Activated T-cell treated with anti-CD3 and anti-CD28 coated beads, Interleukin-2, amount 50 U/mL, for 72 hours (primary cell): ENCODE data around the gene CHST1. TPM values are rescaled to one million over a fixed set of nuclear protein-coding genes. Genes with fewer than 3 reads are reported as not detected.

Experiments
- ATAC-seq, 2 donors: fragments of 150-1000 bp; cut with Tn5 transposase; replicated peaks in 1 of 2; 2 replicates each; pipeline ENCODE4 v1.10.0; 2021; ENCODE audit warnings: moderate library complexity in 2 of 2, mild to moderate bottlenecking in 1 of 2
- DNase-seq, 2 donors: peaks; one replicate each; pipeline ENCODE4 v3.0.0; 2021 to 2022; ENCODE audit warnings: mixed read lengths in 1 of 2
- H3K27ac Mint-ChIP-seq: one replicate; pipeline ENCODE4 v1.8.0; 2022; ENCODE audit warnings: mild to moderate bottlenecking, moderate library complexity, mixed read lengths
- H3K27me3 Mint-ChIP-seq: one replicate; pipeline ENCODE4 v1.8.0; 2022; ENCODE audit warnings: low read depth, mixed read lengths
- H3K36me3 Mint-ChIP-seq, 2 donors: one replicate each; pipeline ENCODE4 v1.8.0; 2022; ENCODE audit warnings: mixed read lengths in 2 of 2, mild to moderate bottlenecking in 1 of 2; ENCODE audit not compliant: insufficient read depth in 2 of 2
- H3K4me1 Mint-ChIP-seq: one replicate; pipeline ENCODE4 v1.8.0; 2022; ENCODE audit warnings: low read depth, mixed read lengths
- H3K4me3 Mint-ChIP-seq, 2 donors: one replicate each; pipeline ENCODE4 v1.8.0; 2022; ENCODE audit warnings: mild to moderate bottlenecking in 2 of 2, mixed read lengths in 2 of 2, moderate library complexity in 2 of 2
- H3K9me3 Mint-ChIP-seq, 2 donors: one replicate each; pipeline ENCODE4 v1.8.0; 2022; ENCODE audit warnings: mixed read lengths in 2 of 2
- total RNA-seq, 2 donors: library from RNA; stranded (reverse); gene quantifications; one replicate each; pipeline ENCODE4 v1.2.3, GENCODE V29; 2022

The CHST1 gene
- total RNA-seq, result under 1 TPM in 1 of 2 donors, not detected in 1; 0.10 TPM

- peak within 1 kb of the TSS; percentile 73 to 81 for H3K4me3 Mint-ChIP-seq
- no peak within 1 kb of the TSS for H3K27ac Mint-ChIP-seq
- H3K36me3 Mint-ChIP-seq, result no peaks in the 10 kb centered on the region
- DNase-seq (peak; percentile 30 to 32), ATAC-seq (peak; percentile 48 to 50)
- peaks cover 7% of the 10 kb centered on the region for H3K4me1 Mint-ChIP-seq
- no peaks in the 10 kb centered on the region for H3K9me3 Mint-ChIP-seq
- H3K27me3 Mint-ChIP-seq, result peaks cover 61% of the 10 kb centered on the region
Observed at GRCh38 chr11:45665206-45665932, at the start of gene CHST1. Gene CHST1, minus strand, starts transcription at chr11:45665622. Its CDS starts 14,699 bp downstream, at chr11:45650923.

GRCh38 chr11:45713573-45713972 lies 48.2 kb upstream of the CHST1 start:
- Mint-ChIP-seq H3K4me3 (no peak overlapping the region), H3K27me3 (peaks cover 50% of the 10 kb centered on the region), H3K27ac (no peak overlapping the region), H3K4me1 (peaks cover 8% of the 10 kb centered on the region), H3K36me3 (no peaks in the 10 kb centered on the region), H3K9me3 (no peaks in the 10 kb centered on the region)
- no peak for DNase-seq
- peak in 1 of 2 donors; percentile 26 for ATAC-seq

- DNase-seq, result no peak
- Mint-ChIP-seq H3K4me3 (no peak overlapping the region), H3K27me3 (peaks cover 70% of the 10 kb centered on the region), H3K9me3 (no peaks in the 10 kb centered on the region), H3K27ac (no peak overlapping the region), H3K36me3 (no peaks in the 10 kb centered on the region), H3K4me1 (peaks cover 8% of the 10 kb centered on the region)
- no peak for ATAC-seq
Observed at GRCh38 chr11:45710561-45710960, 45.1 kb upstream of the CHST1 start.

GRCh38 chr11:45708887-45709663 lies 43.7 kb upstream of the CHST1 start:
- Mint-ChIP-seq H3K4me3 (no peak overlapping the region), H3K36me3 (no peaks in the 10 kb centered on the region), H3K4me1 (peaks cover 5% of the 10 kb centered on the region), H3K27ac (no peak overlapping the region), H3K9me3 (no peaks in the 10 kb centered on the region), H3K27me3 (peaks cover 77% of the 10 kb centered on the region)
- DNase-seq, result no peak
- ATAC-seq, result no peak

- DNase-seq, result no peak
- H3K4me3 Mint-ChIP-seq, result no peak overlapping the region
- peaks cover 79% of the 10 kb centered on the region for H3K27me3 Mint-ChIP-seq
- no peaks in the 10 kb centered on the region for H3K4me1 Mint-ChIP-seq
- no peak overlapping the region for H3K27ac Mint-ChIP-seq
- ATAC-seq, result no peak
- H3K36me3 Mint-ChIP-seq, result no peaks in the 10 kb centered on the region
- H3K9me3 Mint-ChIP-seq, result no peaks in the 10 kb centered on the region
Observed at GRCh38 chr11:45704635-45705034, 39.2 kb upstream of the CHST1 start.

- DNase-seq (no peak), ATAC-seq (no peak)
- Mint-ChIP-seq H3K4me1 (peaks cover 3% of the 10 kb centered on the region), H3K36me3 (no peaks in the 10 kb centered on the region), H3K4me3 (no peak overlapping the region), H3K27me3 (peaks cover 79% of the 10 kb centered on the region), H3K9me3 (no peaks in the 10 kb centered on the region), H3K27ac (no peak overlapping the region)
Observed at GRCh38 chr11:45704133-45704532, 38.7 kb upstream of the CHST1 start.

- Mint-ChIP-seq H3K4me1 (peaks cover 6% of the 10 kb centered on the region), H3K27me3 (peaks cover 66% of the 10 kb centered on the region), H3K9me3 (no peaks in the 10 kb centered on the region), H3K27ac (no peak overlapping the region), H3K36me3 (no peaks in the 10 kb centered on the region), H3K4me3 (no peak overlapping the region)
- ATAC-seq (no peak), DNase-seq (no peak)
Observed at GRCh38 chr11:45702511-45702910, 37.1 kb upstream of the CHST1 start.

GRCh38 chr11:45698777-45699497 lies 33.5 kb upstream of the CHST1 start:
- Mint-ChIP-seq H3K36me3 (no peaks in the 10 kb centered on the region), H3K4me1 (peaks cover 6% of the 10 kb centered on the region), H3K9me3 (no peaks in the 10 kb centered on the region), H3K4me3 (no peak overlapping the region), H3K27me3 (peaks cover 44% of the 10 kb centered on the region), H3K27ac (no peak overlapping the region)
- no peak for ATAC-seq
- DNase-seq, result no peak

GRCh38 chr11:45692808-45693453 lies 27.5 kb upstream of the CHST1 start:
- H3K27me3 Mint-ChIP-seq, result peaks cover 17% of the 10 kb centered on the region

GRCh38 chr11:45688472-45689033 lies 23.1 kb upstream of the CHST1 start:
- Mint-ChIP-seq H3K27me3 (peaks cover 12% of the 10 kb centered on the region), H3K9me3 (no peaks in the 10 kb centered on the region), H3K27ac (no peak overlapping the region), H3K4me3 (no peak overlapping the region), H3K4me1 (peaks cover 6% of the 10 kb centered on the region), H3K36me3 (no peaks in the 10 kb centered on the region)
- no peak for DNase-seq
- no peak for ATAC-seq

More at GRCh38 chr11:45692808-45693453, 27.5 kb upstream of the CHST1 start:
- Mint-ChIP-seq H3K9me3 (no peaks in the 10 kb centered on the region), H3K36me3 (no peaks in the 10 kb centered on the region), H3K4me3 (no peak overlapping the region), H3K27ac (no peak overlapping the region), H3K4me1 (peaks cover 6% of the 10 kb centered on the region)
- no peak for ATAC-seq
- no peak for DNase-seq

- ATAC-seq (no peak), DNase-seq (no peak)
- peaks cover 6% of the 10 kb centered on the region for H3K4me1 Mint-ChIP-seq
- no peak overlapping the region for H3K4me3 Mint-ChIP-seq
- H3K36me3 Mint-ChIP-seq, result no peaks in the 10 kb centered on the region
- H3K27me3 Mint-ChIP-seq, result peaks cover 12% of the 10 kb centered on the region
- H3K9me3 Mint-ChIP-seq, result no peaks in the 10 kb centered on the region
- H3K27ac Mint-ChIP-seq, result no peak overlapping the region
Observed at GRCh38 chr11:45687836-45688235, 22.4 kb upstream of the CHST1 start.

GRCh38 chr11:45685964-45686537 lies 20.6 kb upstream of the CHST1 start:
- peaks cover 6% of the 10 kb centered on the region for H3K4me1 Mint-ChIP-seq
- no peak for ATAC-seq
- no peaks in the 10 kb centered on the region for H3K9me3 Mint-ChIP-seq
- no peaks in the 10 kb centered on the region for H3K36me3 Mint-ChIP-seq
- no peak overlapping the region for H3K4me3 Mint-ChIP-seq
- no peak overlapping the region for H3K27ac Mint-ChIP-seq
- peaks cover 12% of the 10 kb centered on the region for H3K27me3 Mint-ChIP-seq
- no peak for DNase-seq
